Stimulated activated naive B cell treated with anti-CD40 and anti-IgM and Interleukin-4, amounts not matched to agents 10 μg/mL and 1 μg/mL and 100 μg/mL, for 72 hours (primary cell): Measurements from ENCODE around the gene OR4F15.

Experiments used
- ATAC-seq, 2 donors: fragments of 150-1000 bp; cut with Tn5 transposase; replicated peaks; 2 replicates each; pipeline ENCODE4 v1.10.0; 2021; ENCODE audit warnings: moderate library complexity in 1 of 2
- DNase-seq: peaks from one replicate; pipeline ENCODE4 v3.0.0; 2021
- H3K27ac Mint-ChIP-seq: one replicate; pipeline ENCODE4 v1.8.0; 2022; ENCODE audit warnings: mild to moderate bottlenecking, mixed read lengths
- H3K27me3 Mint-ChIP-seq, 2 donors: one replicate each; pipeline ENCODE4 v1.8.0; 2022; ENCODE audit warnings: mixed read lengths in 2 of 2
- H3K36me3 Mint-ChIP-seq, 2 donors: one replicate each; pipeline ENCODE4 v1.8.0; 2022; ENCODE audit warnings: mixed read lengths in 2 of 2, mild to moderate bottlenecking in 1 of 2
- H3K4me1 Mint-ChIP-seq, 2 donors: one replicate each; pipeline ENCODE4 v1.8.0; 2022; ENCODE audit warnings: mixed read lengths in 2 of 2, mild to moderate bottlenecking in 1 of 2
- H3K4me3 Mint-ChIP-seq, 2 donors: one replicate each; pipeline ENCODE4 v1.8.0; 2022; ENCODE audit warnings: mild to moderate bottlenecking in 2 of 2, mixed read lengths in 2 of 2, moderate library complexity in 1 of 2
- H3K9me3 Mint-ChIP-seq, 2 donors: one replicate each; pipeline ENCODE4 v1.8.0; 2022; ENCODE audit warnings: mixed read lengths in 2 of 2, mild to moderate bottlenecking in 1 of 2

Gene OR4F15

DNA sequence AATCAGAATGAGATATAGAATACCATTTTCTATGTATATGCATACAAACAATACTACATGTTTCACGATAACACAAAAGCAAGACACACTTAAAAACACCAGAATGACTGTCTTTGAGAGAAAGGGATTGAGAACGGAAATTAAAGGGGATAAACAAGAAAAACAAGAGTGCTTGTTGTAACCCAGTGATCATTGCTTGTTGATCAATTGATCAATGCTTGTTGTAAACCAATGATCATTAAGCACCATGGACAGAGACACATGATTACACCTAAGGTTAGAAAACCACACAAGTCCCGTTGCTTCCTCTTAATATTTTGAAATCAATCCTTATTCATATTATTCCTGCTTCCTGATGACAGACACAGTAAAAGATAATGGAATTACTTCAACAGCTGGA lies 1.1 kb upstream of the OR4F15 start:
- DNase-seq, result no peak
- H3K9me3 Mint-ChIP-seq, result no peaks in the 10 kb centered on the region
- no peaks in the 10 kb centered on the region for H3K36me3 Mint-ChIP-seq
- no peaks in the 10 kb centered on the region for H3K4me1 Mint-ChIP-seq
- H3K4me3 Mint-ChIP-seq, result no peak overlapping the region
- peaks cover 14 to 43% of the 10 kb centered on the region in 2 donors for H3K27me3 Mint-ChIP-seq
- H3K27ac Mint-ChIP-seq, result no peak overlapping the region
- no peak for ATAC-seq

DNA sequence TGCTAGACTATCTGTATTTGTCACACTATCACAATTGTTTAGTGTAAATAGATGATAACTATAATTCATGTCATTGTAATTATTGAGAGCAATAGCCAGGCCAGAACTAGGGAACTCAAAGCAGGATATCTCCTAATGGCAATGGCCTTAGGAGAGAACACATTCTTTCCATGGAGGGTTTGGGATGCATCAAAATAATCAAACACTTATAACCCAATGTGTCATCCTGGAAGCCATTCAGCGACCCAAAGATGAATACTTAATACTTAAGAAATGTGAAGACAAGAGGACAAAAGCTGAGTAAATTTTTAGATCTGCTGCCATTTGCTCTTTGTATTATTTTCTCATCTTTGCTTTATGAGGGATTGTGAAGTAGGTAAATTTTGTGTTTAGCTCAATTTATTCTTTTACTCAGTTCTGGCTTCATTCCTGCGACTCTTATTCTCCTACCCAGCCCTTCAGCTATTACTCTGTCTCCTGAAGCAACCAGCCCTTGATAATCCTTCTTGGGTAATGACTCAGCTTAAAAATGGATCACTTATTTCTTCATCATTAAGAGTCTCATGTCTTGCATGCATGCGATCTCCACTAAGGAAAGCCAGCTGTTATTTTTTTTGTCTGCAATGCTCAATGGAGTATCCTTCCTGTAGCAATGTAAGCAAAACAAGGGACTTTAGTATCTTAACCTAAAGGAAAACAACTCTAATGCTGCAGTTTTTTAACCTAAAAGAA lies 2.0 kb downstream of the OR4F15 start:
- Mint-ChIP-seq H3K9me3 (no peaks in the 10 kb centered on the region), H3K36me3 (no peaks in the 10 kb centered on the region), H3K4me3 (no peak overlapping the region), H3K27ac (no peak overlapping the region), H3K4me1 (no peaks in the 10 kb centered on the region), H3K27me3 (peaks cover 26 to 54% of the 10 kb centered on the region in 2 donors)
- DNase-seq, result no peak
- ATAC-seq, result no peak

DNA sequence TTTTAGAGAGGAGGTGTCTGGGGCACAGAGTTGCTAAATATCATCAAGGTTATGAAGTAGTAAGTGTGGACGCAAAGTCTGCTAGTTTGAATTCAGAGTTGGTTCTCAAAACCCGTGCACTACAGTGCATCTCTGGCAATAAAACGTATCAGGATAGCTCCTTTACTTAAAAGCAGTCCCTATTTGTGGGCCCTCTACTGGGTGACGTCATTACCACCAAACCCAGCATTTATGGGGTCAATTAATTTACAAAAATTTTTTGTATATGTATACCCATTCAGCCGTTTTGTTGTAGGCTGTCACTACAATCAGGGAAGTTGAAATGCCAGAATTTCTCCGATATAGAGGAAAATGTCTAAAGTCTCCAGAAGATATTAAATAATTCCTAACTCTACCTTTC lies 8.8 kb downstream of the OR4F15 start:
- no peak for DNase-seq
- no peak for ATAC-seq
- no peak overlapping the region for H3K4me3 Mint-ChIP-seq
- H3K36me3 Mint-ChIP-seq, result no peaks in the 10 kb centered on the region
- no peaks in the 10 kb centered on the region for H3K4me1 Mint-ChIP-seq
- peaks cover 29 to 31% of the 10 kb centered on the region in 2 donors for H3K27me3 Mint-ChIP-seq
- no peaks in the 10 kb centered on the region for H3K9me3 Mint-ChIP-seq
- no peak overlapping the region for H3K27ac Mint-ChIP-seq

DNA sequence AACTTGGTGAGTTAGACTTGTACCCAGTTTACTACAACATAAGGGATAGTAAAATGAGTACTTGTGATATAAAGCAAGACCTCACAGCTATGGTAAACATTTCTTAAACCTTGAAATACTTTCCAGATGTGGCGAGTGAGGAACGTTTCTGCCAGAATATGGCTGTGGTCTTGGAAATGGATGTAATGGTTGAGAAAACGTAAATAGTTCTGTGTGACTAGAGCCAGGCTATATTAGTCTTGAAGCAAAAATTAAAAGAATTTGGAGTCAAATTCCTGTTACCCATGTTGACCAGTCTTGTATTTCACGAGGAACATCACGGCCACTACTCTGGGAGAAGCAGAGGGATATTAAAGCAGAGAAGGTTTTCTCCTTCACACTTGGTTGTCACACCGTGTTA lies 15.3 kb downstream of the OR4F15 start:
- Mint-ChIP-seq H3K9me3 (peaks cover 1 to 3% of the 10 kb centered on the region in 2 donors), H3K27me3 (peaks cover 34% of the 10 kb centered on the region in 2 donors), H3K36me3 (peaks cover 0 to under 1% of the 10 kb centered on the region in 2 donors), H3K4me3 (no peak overlapping the region), H3K4me1 (no peaks in the 10 kb centered on the region), H3K27ac (no peak overlapping the region)
- DNase-seq, result no peak
- ATAC-seq, result no peak

- ATAC-seq (no peak), DNase-seq (no peak)
- Mint-ChIP-seq H3K36me3 (peaks cover 0 to 2% of the 10 kb centered on the region in 2 donors), H3K4me3 (no peak overlapping the region), H3K27ac (no peak overlapping the region), H3K9me3 (peaks cover 3 to 6% of the 10 kb centered on the region in 2 donors), H3K27me3 (peaks cover 26 to 34% of the 10 kb centered on the region in 2 donors), H3K4me1 (no peaks in the 10 kb centered on the region)
These were observed 16.8 kb downstream of the OR4F15 start for GRCh38 chr15:101828774-101829173.

GRCh38 chr15:101841656-101842055 lies 29.7 kb downstream of the OR4F15 start:
- Mint-ChIP-seq H3K27ac (no peak overlapping the region), H3K27me3 (peaks cover 35 to 54% of the 10 kb centered on the region in 2 donors), H3K4me1 (no peaks in the 10 kb centered on the region), H3K4me3 (no peak overlapping the region), H3K36me3 (no peaks in the 10 kb centered on the region), H3K9me3 (no peaks in the 10 kb centered on the region)
- ATAC-seq (no peak), DNase-seq (no peak)

DNA sequence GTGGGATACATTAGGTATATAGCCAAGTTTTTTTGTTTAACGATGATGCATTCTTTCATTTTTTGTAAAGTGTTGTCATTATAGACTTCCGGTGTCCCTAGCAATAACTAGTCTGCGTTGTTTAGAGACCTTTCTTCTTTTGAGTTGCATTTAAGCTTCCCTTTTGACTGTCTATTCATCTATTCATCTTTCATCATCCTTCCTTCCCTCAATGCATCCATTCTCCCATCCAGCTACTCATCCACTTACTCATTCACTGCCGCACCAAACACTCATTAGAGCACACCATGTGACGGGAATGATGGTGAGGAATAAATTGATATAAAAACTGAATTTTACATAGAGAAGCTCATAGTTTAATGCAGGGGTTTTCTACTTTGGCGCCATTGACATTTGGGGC lies 32.9 kb downstream of the OR4F15 start:
- Mint-ChIP-seq H3K4me1 (no peaks in the 10 kb centered on the region), H3K27me3 (peaks cover 37 to 59% of the 10 kb centered on the region in 2 donors), H3K9me3 (no peaks in the 10 kb centered on the region), H3K36me3 (no peaks in the 10 kb centered on the region), H3K4me3 (no peak overlapping the region), H3K27ac (no peak overlapping the region)
- DNase-seq (no peak), ATAC-seq (no peak)

DNA sequence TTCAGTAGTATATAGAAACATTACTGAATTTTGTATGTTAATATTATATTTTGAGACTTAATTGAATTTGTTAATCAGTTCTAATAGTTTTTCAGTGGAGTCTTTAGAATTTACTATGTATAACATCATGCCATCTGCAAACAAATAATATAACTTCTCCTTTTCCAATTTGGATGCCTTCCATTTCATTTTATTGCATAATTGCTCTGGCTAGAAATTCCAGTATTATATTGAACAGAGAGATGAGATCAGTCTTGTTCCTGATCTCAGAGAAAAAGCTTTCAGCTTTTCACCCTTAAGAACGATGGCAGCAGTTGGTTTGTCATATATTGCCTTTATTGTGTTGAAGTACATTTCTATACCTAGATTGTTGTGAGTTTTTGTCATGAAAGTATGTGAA lies 40.4 kb downstream of the OR4F15 start:
- DNase-seq, result no peak
- H3K4me3 Mint-ChIP-seq, result no peak overlapping the region
- peaks cover 29 to 42% of the 10 kb centered on the region in 2 donors for H3K27me3 Mint-ChIP-seq
- no peak overlapping the region for H3K27ac Mint-ChIP-seq
- no peaks in the 10 kb centered on the region for H3K36me3 Mint-ChIP-seq
- H3K9me3 Mint-ChIP-seq, result no peaks in the 10 kb centered on the region
- H3K4me1 Mint-ChIP-seq, result no peaks in the 10 kb centered on the region
- no peak for ATAC-seq
